OCI-LY1 (cell line): ENCODE data around the gene CDPF1.

Source experiments
- H2AFZ ChIP-seq: fragments of 200-600 bp; sonication (generic), shearing (Covaris generic); 2 replicates; pipeline ENCODE4 v1.6.0; 2014; ENCODE audit warnings: antibody characterized with exemption, mild to moderate bottlenecking, low read length
- H3F3A ChIP-seq: fragments of 200-600 bp; sonication (generic), shearing (Covaris generic); 2 replicates; pipeline ENCODE4 v1.6.0; 2014; ENCODE audit warnings: mild to moderate bottlenecking, antibody characterized with exemption, low read length, moderate library complexity; ENCODE audit not compliant: insufficient read depth
- H3K27ac ChIP-seq: fragments of 200-600 bp; sonication (generic); 2 replicates; pipeline ENCODE4 v1.5.1; 2014; ENCODE audit warnings: low read length, mixed run types, mild to moderate bottlenecking, low read depth; ENCODE audit not compliant: poor library complexity, severe bottlenecking
- H3K27me3 ChIP-seq: fragments of 200-600 bp; sonication (generic); 2 replicates; pipeline ENCODE4 v1.6.0; 2014; ENCODE audit warnings: antibody characterized with exemption, mild to moderate bottlenecking, low read length, moderate library complexity; ENCODE audit not compliant: insufficient read depth
- H3K36me3 ChIP-seq: fragments of 200-600 bp; sonication (generic); 2 replicates; pipeline ENCODE4 v1.6.1; 2014; ENCODE audit warnings: mild to moderate bottlenecking, antibody characterized with exemption, low read length, moderate library complexity, mixed read lengths; ENCODE audit not compliant: insufficient read depth
- H3K4me1 ChIP-seq: fragments of 200-600 bp; sonication (generic); 2 replicates; pipeline ENCODE4 v1.5.1; 2014; ENCODE audit warnings: mild to moderate bottlenecking, low read length, moderate library complexity; ENCODE audit not compliant: insufficient read depth, severe bottlenecking
- H3K4me2 ChIP-seq: fragments of 200-600 bp; sonication (generic), shearing (Covaris generic); 2 replicates; pipeline ENCODE4 v1.6.1; 2014; ENCODE audit warnings: low read length
- H3K4me3 ChIP-seq: fragments of 200-600 bp; sonication (generic); 2 replicates; pipeline ENCODE4 v1.5.1; 2014; ENCODE audit warnings: low read length, low read depth, mild to moderate bottlenecking, mixed read lengths; ENCODE audit not compliant: poor library complexity, severe bottlenecking
- H3K79me2 ChIP-seq: fragments of 200-600 bp; shearing (Covaris generic); 2 replicates; pipeline ENCODE4 v1.6.1; 2016; ENCODE audit warnings: mixed run types, low read length, mixed read lengths; ENCODE audit not compliant: insufficient read depth
- H3K9ac ChIP-seq: fragments of 200-600 bp; sonication (generic), shearing (Covaris generic); 2 replicates; pipeline ENCODE4 v1.6.1; 2014; ENCODE audit warnings: mild to moderate bottlenecking, low read length, mixed read lengths
- H3K9me2 ChIP-seq: fragments of 200-600 bp; sonication (generic), shearing (Covaris generic); 2 replicates; pipeline ENCODE4 v1.6.1; 2014; ENCODE audit warnings: low read depth, mild to moderate bottlenecking, low read length, mixed read lengths
- H3K9me3 ChIP-seq: fragments of 200-600 bp; shearing (Covaris generic); 2 replicates; pipeline ENCODE4 v1.6.1; 2014; ENCODE audit warnings: low read length, mixed read lengths
- H4K20me1 ChIP-seq: fragments of 200-600 bp; sonication (generic), shearing (Covaris generic); 2 replicates; pipeline ENCODE4 v1.6.0; 2016; ENCODE audit warnings: mild to moderate bottlenecking, low read length; ENCODE audit not compliant: insufficient read depth
- EZH2 ChIP-seq: fragments of 200-600 bp; sonication (generic), shearing (Covaris generic); IDR thresholded peaks from 2 replicates; pipeline ENCODE4 v1.8.0; 2017; ENCODE audit warnings: borderline replicate concordance, mixed run types, mild to moderate bottlenecking, antibody characterized with exemption, low read length, moderate library complexity, mixed read lengths
- TF ChIP-seq, protein P1 (sequence below): fragments of 200-600 bp; sonication (generic), shearing (Covaris generic); IDR thresholded peaks from 2 replicates; pipeline ENCODE4 v1.5.1; 2017; ENCODE audit warnings: mild to moderate bottlenecking, antibody characterized with exemption, low read length, moderate library complexity, mixed read lengths

CDPF1 gene

DNA sequence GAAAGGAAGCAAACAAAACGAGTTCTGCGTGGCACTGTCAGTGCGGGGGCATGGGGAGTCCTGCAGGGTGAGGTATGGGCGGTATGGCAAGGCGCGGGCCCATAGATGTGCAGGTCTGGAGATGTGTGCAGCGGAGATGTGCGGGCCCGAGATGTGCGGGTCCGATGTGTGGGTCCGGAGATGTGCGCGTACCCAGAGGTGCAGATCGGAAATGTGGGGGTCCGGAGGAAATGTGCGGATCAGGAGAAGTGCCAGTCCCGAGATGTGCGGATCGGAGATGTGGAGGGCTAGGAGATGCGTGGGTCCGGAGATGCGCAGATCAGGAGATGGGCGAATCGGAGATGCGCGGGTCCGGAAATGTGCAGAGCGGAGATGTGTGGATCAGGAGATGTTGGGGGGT is 35.9 kb downstream of the CDPF1 start:
- Histone ChIP-seq H4K20me1 (no peaks in the 10 kb centered on the region), H3K4me2 (no peak overlapping the region), H3K27ac (no peak overlapping the region), H2AFZ (no peak overlapping the region), H3K4me3 (no peak overlapping the region), H3K36me3 (peaks cover 19% of the 10 kb centered on the region), H3K9ac (no peak overlapping the region), H3K79me2 (no peaks in the 10 kb centered on the region), H3K9me2 (no peaks in the 10 kb centered on the region), H3K4me1 (no peaks in the 10 kb centered on the region), H3F3A (no peaks in the 10 kb centered on the region), H3K9me3 (peaks cover 2% of the 10 kb centered on the region; the same call in 1 of the 2 replicates), H3K27me3 (no peaks in the 10 kb centered on the region)
- TF ChIP-seq EZH2 = no peak
- TF ChIP-seq, protein P1, sequence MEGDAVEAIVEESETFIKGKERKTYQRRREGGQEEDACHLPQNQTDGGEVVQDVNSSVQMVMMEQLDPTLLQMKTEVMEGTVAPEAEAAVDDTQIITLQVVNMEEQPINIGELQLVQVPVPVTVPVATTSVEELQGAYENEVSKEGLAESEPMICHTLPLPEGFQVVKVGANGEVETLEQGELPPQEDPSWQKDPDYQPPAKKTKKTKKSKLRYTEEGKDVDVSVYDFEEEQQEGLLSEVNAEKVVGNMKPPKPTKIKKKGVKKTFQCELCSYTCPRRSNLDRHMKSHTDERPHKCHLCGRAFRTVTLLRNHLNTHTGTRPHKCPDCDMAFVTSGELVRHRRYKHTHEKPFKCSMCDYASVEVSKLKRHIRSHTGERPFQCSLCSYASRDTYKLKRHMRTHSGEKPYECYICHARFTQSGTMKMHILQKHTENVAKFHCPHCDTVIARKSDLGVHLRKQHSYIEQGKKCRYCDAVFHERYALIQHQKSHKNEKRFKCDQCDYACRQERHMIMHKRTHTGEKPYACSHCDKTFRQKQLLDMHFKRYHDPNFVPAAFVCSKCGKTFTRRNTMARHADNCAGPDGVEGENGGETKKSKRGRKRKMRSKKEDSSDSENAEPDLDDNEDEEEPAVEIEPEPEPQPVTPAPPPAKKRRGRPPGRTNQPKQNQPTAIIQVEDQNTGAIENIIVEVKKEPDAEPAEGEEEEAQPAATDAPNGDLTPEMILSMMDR = no peak

DNA sequence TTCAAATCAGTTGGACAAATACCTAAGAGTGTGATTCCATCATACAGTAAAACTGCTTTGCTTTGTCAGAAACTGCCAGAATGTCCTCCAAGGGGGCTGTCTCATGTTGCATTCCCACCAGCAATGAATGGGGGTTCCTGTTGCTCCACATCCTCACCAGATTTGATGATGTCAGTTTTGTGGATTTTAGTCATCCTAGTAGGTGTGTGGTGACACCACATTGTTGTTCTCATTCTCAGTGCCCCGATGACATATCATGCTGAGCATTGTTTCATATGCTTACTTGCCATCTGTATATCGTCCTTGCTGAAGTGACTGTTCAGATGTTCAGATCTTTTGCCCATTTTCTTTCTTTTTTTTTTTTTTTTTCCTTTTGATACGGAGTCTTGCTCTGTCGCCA is 37.0 kb downstream of the CDPF1 start:
- no peaks in the 10 kb centered on the region for H3K79me2 ChIP-seq
- H2AFZ ChIP-seq = no peak overlapping the region
- TF ChIP-seq EZH2 = no peak
- TF ChIP-seq, protein P1 = no peak
- no peak overlapping the region for H3K4me2 ChIP-seq
- no peaks in the 10 kb centered on the region for H3F3A ChIP-seq
- no peak overlapping the region for H3K27ac ChIP-seq
- no peaks in the 10 kb centered on the region for H3K4me1 ChIP-seq
- no peak overlapping the region for H3K4me3 ChIP-seq
- H3K9me2 ChIP-seq = no peaks in the 10 kb centered on the region
- H3K27me3 ChIP-seq = no peaks in the 10 kb centered on the region
- H3K36me3 ChIP-seq = peaks cover 13% of the 10 kb centered on the region
- H3K9me3 ChIP-seq = peaks cover 4% of the 10 kb centered on the region; the same call in 1 of the 2 replicates
- H3K9ac ChIP-seq = no peak overlapping the region
- no peaks in the 10 kb centered on the region for H4K20me1 ChIP-seq

DNA sequence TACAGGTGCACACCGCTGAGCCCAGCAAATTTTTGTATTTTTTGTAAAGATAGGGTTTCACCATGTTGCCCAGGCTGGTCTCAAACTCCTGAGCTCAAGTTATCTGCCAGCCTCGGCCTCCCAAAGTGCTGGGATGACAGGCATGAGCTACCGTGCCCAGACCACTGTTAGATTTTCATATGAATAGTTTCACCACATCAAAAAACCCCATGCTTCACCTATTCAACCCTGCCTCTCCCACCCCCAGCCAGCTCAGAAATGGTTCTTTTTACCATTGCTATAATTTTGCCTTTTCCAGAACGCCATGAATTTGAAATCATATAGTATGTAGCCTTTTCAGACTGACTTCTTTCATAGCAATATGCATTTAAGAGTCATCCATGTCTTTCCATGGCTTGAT is 37.9 kb downstream of the CDPF1 start:
- H3K27ac ChIP-seq = no peak overlapping the region
- H3K4me1 ChIP-seq = no peaks in the 10 kb centered on the region
- H3K9me3 ChIP-seq = peaks cover 4% of the 10 kb centered on the region; the same call in 1 of the 2 replicates
- H3K4me3 ChIP-seq = no peak overlapping the region
- H3K4me2 ChIP-seq = no peak overlapping the region
- no peak overlapping the region for H2AFZ ChIP-seq
- no peaks in the 10 kb centered on the region for H3K9me2 ChIP-seq
- H3F3A ChIP-seq = no peaks in the 10 kb centered on the region
- no peaks in the 10 kb centered on the region for H3K27me3 ChIP-seq
- peaks cover 12% of the 10 kb centered on the region for H3K36me3 ChIP-seq
- H3K79me2 ChIP-seq = no peaks in the 10 kb centered on the region
- TF ChIP-seq, protein P1 = no peak
- TF ChIP-seq EZH2 = no peak
- H4K20me1 ChIP-seq = no peaks in the 10 kb centered on the region
- H3K9ac ChIP-seq = no peak overlapping the region
